ENCODE measurements around the gene SLC22A17.

DNA sequence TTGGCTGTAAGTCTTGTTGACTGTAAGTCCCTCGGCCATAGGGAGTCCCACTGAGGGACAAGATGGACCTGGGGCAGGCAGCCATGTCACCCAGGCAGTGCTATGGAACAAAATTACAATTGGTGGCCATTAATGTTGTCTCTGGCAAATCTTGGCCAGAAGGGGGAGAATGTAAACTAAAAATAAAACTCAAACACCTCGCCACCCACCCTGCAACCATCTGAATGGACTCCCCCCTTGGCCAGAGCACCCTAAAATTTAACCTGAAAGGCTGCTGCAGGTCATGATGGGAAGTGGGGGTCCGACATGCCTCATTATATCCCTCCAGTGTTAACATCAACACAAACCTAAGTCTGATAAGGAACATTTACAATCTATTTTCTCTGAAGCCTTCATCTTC, 8.2 kb downstream of the SLC22A17 start:
- no peak for TF ChIP-seq EZH2phosphoT487 (IDR thresholded peaks at IDR 0.05; ENCODE audit: low read depth, severe bottlenecking, unreplicated experiment)
- no peak for TF ChIP-seq EZH2 (IDR thresholded peaks at IDR 0.05; ENCODE audit: borderline replicate concordance)

Measured in hepatocyte (in vitro differentiated cells).